Choroid plexus epithelial cell (primary cell): Measurements from ENCODE around the gene CTNNA2.

ENCODE experiments used
- DNase-seq: peaks from one replicate; pipeline ENCODE4 v3.0.0-alpha.2; 2010; ENCODE audit warnings: low read depth
- H3K4me3 ChIP-seq: 2 replicates; pipeline ENCODE4 v1.5.1; 2011; ENCODE audit warnings: low read depth, mild to moderate bottlenecking, control low read depth, low read length, moderate library complexity
- TF ChIP-seq, protein P1 (sequence below): conservative IDR thresholded peaks from 2 replicates; pipeline ENCODE4 v1.5.1; 2011; ENCODE audit warnings: low read depth, mild to moderate bottlenecking, control low read depth, inconsistent platforms, low read length, moderate library complexity

Gene CTNNA2

GRCh38 chr2:80054346-80054675 lies 541.5 kb downstream of the CTNNA2 start:
- no peak for DNase-seq
- TF ChIP-seq, protein P1, sequence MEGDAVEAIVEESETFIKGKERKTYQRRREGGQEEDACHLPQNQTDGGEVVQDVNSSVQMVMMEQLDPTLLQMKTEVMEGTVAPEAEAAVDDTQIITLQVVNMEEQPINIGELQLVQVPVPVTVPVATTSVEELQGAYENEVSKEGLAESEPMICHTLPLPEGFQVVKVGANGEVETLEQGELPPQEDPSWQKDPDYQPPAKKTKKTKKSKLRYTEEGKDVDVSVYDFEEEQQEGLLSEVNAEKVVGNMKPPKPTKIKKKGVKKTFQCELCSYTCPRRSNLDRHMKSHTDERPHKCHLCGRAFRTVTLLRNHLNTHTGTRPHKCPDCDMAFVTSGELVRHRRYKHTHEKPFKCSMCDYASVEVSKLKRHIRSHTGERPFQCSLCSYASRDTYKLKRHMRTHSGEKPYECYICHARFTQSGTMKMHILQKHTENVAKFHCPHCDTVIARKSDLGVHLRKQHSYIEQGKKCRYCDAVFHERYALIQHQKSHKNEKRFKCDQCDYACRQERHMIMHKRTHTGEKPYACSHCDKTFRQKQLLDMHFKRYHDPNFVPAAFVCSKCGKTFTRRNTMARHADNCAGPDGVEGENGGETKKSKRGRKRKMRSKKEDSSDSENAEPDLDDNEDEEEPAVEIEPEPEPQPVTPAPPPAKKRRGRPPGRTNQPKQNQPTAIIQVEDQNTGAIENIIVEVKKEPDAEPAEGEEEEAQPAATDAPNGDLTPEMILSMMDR, result no peak
- H3K4me3 ChIP-seq, result no peak overlapping the region

DNA sequence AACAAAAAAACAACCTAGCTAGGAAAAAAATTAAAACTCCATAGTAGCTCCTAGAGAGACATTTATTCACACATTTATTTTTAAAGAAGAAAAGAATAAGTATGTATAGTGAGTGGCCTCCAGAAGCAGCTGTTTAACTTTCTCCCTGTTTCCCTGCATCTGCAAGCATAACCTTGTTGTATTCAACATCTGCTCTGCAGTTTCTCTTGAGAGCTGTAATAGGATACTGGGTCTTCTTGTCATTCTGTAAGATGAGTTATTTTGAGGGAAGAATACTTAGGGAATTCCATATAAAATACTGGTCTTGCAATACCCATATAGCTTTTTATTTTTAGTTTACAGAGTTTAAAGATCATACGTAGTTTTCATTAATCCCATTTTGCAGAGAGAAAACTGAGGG lies 545.1 kb downstream of the CTNNA2 start:
- no peak for DNase-seq
- H3K4me3 ChIP-seq, result no peak overlapping the region
- TF ChIP-seq, protein P1, result no peak

- no peak overlapping the region for H3K4me3 ChIP-seq
- DNase-seq, result peak; percentile 1
- TF ChIP-seq, protein P1, result no peak
Observed at GRCh38 chr2:80058562-80058961, 545.7 kb downstream of the CTNNA2 start.

GRCh38 chr2:80059447-80059846 lies 546.6 kb downstream of the CTNNA2 start:
- DNase-seq, result no peak
- TF ChIP-seq, protein P1, result no peak
- H3K4me3 ChIP-seq, result no peak overlapping the region

DNA sequence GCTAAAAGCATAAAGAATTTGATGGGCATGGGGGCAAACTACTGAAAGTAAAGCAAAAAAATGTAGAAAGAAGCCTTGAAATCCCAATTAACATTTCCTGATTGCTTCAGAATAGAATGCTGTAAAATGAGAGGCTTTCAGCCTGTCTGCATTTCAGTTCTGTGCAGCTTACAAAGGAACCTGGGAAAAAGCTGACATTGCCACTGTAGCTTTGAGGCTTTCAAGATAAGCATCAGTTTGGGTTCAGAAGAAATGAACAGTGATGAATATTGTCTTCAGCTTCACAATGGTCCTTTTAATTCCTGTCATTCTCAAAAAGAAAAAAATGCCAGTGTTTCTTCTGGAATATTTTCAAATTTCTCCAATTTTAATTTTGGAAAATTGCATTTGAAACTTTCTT lies 549.0 kb downstream of the CTNNA2 start:
- TF ChIP-seq, protein P1, result no peak
- DNase-seq, result no peak
- H3K4me3 ChIP-seq, result no peak overlapping the region

- TF ChIP-seq, protein P1, result no peak
- H3K4me3 ChIP-seq, result no peak overlapping the region
- DNase-seq, result no peak
Observed at GRCh38 chr2:80062298-80062697, 549.4 kb downstream of the CTNNA2 start.

GRCh38 chr2:80068038-80068731 lies 555.3 kb downstream of the CTNNA2 start:
- TF ChIP-seq, protein P1, result no peak
- no peak overlapping the region for H3K4me3 ChIP-seq
- DNase-seq, result no peak
